ENCODE results near the gene TRIP12. TPM values are rescaled to one million over a fixed set of nuclear protein-coding genes. Genes with fewer than 3 reads are reported as not detected.

Gene TRIP12
- total RNA-seq, 1 experiment from 2014 or later: 175 TPM

GRCh38 chr2:229869226-229869625 is 52.6 kb downstream of the TRIP12 start:
- ChIA-PET CTCF (no interaction called here), POLR2A (no interaction called here), RAD21 (ENCODE audit: low non-redundant PET in 1 of 2, low total read pairs in 2 of 2, uncharacterized antibody in 2 of 2, unreplicated experiment in 2 of 2) (no interaction called here)
- Histone ChIP-seq H3K36me3 (ENCODE audit: control insufficient read depth in 1 of 2, insufficient read depth in 2 of 2, low read length in 2 of 2) (no peaks in the 10 kb centered on the region; a peak in 1 of 4 replicates), H3K4me3 (replicated peaks in 1 of 2; ENCODE audit: low read depth in 1 of 2, low read length in 2 of 2) (no peak overlapping the region), H3K9me3 (ENCODE audit: control insufficient read depth in 1 of 2, insufficient read depth in 1 of 2, low read depth in 1 of 2, low read length in 2 of 2) (no peaks in the 10 kb centered on the region), H3K27ac (ENCODE audit: low read depth, low read length) (no peak overlapping the region), H4K20me1 (ENCODE audit: insufficient read depth) (no peaks in the 10 kb centered on the region), H3K9me2 (ENCODE audit: insufficient read depth) (no peaks in the 10 kb centered on the region), H3K4me2 (ENCODE audit: low read length) (no peak overlapping the region), H3K9ac (ENCODE audit: low read length) (no peak overlapping the region), H3K79me2 (ENCODE audit: insufficient read depth, low read length) (peaks cover 82% of the 10 kb centered on the region), H3K27me3 (ENCODE audit: insufficient read depth, low read length) (no peaks in the 10 kb centered on the region), H3K4me1 (ENCODE audit: control insufficient read depth in 1 of 2, insufficient read depth in 2 of 2, low read length in 2 of 2) (no peaks in the 10 kb centered on the region), H2AFZ (ENCODE audit: low read depth, low read length, poor library complexity, severe bottlenecking) (no peak overlapping the region)
- ATAC-seq (no peak), DNase-seq (ENCODE audit: low read depth, low spot score) (no peak)
- intact Hi-C loops (cut with micrococcal nuclease): no loop called here
- no TSS peak for BruUV-seq (replicated peaks)
- TF ChIP-seq ZNF274 (IDR thresholded peaks at IDR 0.05; ENCODE audit: low read depth, low read length) (no peak), EZH2phosphoT487 (IDR thresholded peaks at IDR 0.05; ENCODE audit: borderline replicate concordance) (no peak)

- Histone ChIP-seq H3K4me3 (replicated peaks in 1 of 2; ENCODE audit: low read depth in 1 of 2, low read length in 2 of 2) (no peak overlapping the region), H4K20me1 (ENCODE audit: insufficient read depth) (no peaks in the 10 kb centered on the region), H3K4me2 (ENCODE audit: low read length) (no peak overlapping the region), H3K79me2 (ENCODE audit: insufficient read depth, low read length) (peaks cover 84% of the 10 kb centered on the region), H3K9ac (ENCODE audit: low read length) (no peak overlapping the region), H3K27ac (ENCODE audit: low read depth, low read length) (no peak overlapping the region), H3K27me3 (ENCODE audit: insufficient read depth, low read length) (no peaks in the 10 kb centered on the region), H2AFZ (ENCODE audit: low read depth, low read length, poor library complexity, severe bottlenecking) (no peak overlapping the region), H3K36me3 (ENCODE audit: control insufficient read depth in 1 of 2, insufficient read depth in 2 of 2, low read length in 2 of 2) (no peaks in the 10 kb centered on the region; a peak in 1 of 4 replicates), H3K9me3 (ENCODE audit: control insufficient read depth in 1 of 2, insufficient read depth in 1 of 2, low read depth in 1 of 2, low read length in 2 of 2) (no peaks in the 10 kb centered on the region), H3K4me1 (ENCODE audit: control insufficient read depth in 1 of 2, insufficient read depth in 2 of 2, low read length in 2 of 2) (no peaks in the 10 kb centered on the region), H3K9me2 (ENCODE audit: insufficient read depth) (no peaks in the 10 kb centered on the region)
- intact Hi-C loops (cut with micrococcal nuclease): no loop called here
- ChIA-PET CTCF (no interaction called here), RAD21 (ENCODE audit: low non-redundant PET in 1 of 2, low total read pairs in 2 of 2, uncharacterized antibody in 2 of 2, unreplicated experiment in 2 of 2) (no interaction called here), POLR2A (no interaction called here)
- no peak for DNase-seq (ENCODE audit: low read depth, low spot score)
- no TSS peak for BruUV-seq (replicated peaks)
- no peak for TF ChIP-seq ZBTB33 (IDR thresholded peaks at IDR 0.05; ENCODE audit: extremely low read depth, insufficient replicate concordance, low read length)
- TF ChIP-seq CBX3 (IDR thresholded peaks at IDR 0.05; ENCODE audit: low read depth): no peak
- TF ChIP-seq CEBPB (IDR thresholded peaks at IDR 0.05; ENCODE audit: low read depth): no peak
- no peak for TF ChIP-seq POLR2A (IDR thresholded peaks at IDR 0.05; ENCODE audit: borderline replicate concordance, extremely low read depth, insufficient read depth, insufficient read length)
- no peak for TF ChIP-seq YY1 (IDR thresholded peaks at IDR 0.05; ENCODE audit: extremely low read depth, insufficient replicate concordance, low read depth, low read length)
- no peak for ATAC-seq
Observed at GRCh38 chr2:229868794-229869193, 53.0 kb downstream of the TRIP12 start.
